GM21723 (cell line): ENCODE results near the gene ERMARD.

ENCODE experiments used
- ATAC-seq: cut with Tn5 transposase; IDR thresholded peaks from one replicate; pipeline ENCODE4 v1.9.1; 2021; ENCODE audit warnings: mild to moderate bottlenecking, moderate library complexity; ENCODE audit not compliant: unreplicated experiment

ERMARD gene

DNA sequence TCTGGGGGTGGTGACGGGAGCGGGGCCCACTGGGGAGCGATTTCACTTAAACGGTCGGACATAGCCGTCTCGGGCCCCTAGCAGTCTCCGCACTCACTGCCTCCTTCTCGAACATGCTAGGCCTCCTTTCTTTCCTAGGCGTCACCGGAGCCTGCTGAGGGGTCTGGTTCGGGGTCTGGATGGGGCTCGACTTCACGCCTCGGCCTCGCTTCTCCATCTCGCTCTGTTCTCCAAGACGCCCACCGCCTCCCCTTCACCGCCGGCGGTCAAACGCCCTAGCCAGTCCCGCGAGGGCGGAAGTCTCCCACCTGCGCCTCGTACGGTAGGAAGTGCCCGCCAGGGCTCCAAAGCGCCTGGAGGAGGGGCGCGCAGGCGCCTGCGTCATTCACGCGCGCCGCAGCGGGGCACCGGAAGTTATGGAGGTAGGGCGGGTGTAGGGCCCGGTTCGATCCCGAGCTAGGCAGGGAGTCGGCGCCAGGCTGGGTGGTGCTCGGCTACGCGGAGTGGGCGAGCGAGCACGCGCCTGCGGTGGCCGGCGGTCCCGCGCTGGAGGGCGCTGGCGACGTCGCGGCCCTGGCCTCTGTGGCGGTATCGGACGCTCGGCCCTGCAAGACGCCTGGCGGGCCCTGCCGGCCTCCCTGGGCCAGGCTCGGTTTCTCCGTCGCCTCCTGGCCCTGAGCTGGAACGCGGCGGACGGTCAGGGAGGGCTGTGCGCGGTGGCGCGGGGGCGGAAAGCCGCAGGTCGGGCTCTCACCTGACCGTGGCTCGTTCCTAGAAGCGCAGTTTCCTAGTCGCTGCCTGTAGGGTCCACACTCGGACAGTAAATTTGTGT, at the start of gene ERMARD, which contains the start of gene DYNLT2:
TSS of gene ERMARD (plus strand) at position 381 of the 832 bp plus-strand sequence. CDS start at position 417, 36 bp downstream.
TSS of gene DYNLT2 (minus strand) at position 331 of the 832 bp plus-strand sequence. CDS start at position 217, 114 bp downstream.
- peak; percentile 94 for ATAC-seq

DNA sequence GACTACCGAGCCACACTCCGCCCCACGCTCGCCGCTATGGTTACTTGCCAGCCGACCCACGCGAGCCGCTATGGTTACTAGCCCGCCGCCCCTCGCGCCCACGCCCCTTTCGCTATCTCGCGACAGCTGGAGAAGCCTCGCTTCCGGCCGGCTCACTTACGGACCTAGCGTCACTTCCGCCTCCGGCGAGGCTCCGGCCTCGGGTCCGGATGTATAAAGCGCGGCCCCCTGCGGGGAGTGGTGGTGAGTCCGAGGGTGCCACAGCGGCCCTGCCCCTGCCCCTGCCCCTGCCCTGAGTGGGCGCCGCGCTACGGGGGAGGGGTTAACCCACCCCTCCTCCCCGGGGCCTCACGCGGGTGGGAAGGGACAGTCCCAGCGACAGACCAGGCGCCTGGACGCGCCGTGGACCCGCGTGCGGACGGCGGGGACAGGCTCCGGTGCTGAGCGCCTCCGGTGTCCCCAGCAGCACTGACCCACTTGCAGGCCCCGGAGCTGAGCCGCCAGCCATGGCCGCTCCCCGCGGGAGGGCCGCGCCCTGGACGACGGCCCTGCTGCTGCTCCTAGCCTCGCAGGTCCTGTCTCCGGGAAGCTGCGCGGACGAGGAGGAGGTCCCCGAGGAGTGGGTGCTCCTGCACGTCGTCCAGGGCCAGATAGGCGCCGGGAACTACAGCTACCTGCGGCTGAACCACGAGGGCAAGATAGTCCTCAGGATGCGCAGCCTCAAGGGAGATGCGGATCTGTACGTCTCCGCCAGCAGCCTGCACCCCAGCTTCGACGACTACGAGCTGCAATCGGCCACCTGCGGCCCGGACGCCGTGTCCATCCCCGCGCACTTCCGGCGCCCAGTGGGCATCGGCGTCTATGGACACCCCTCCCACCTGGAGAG, 49.2 kb upstream of the ERMARD start, which contains the start of the genes C6orf120 and WDR27:
TSS of gene C6orf120 (plus strand) at position 173 of the 886 bp plus-strand sequence. CDS start at position 507, 334 bp downstream.
TSS of gene WDR27 (minus strand) at position 76 of the 886 bp plus-strand sequence. CDS start 13,024 bp downstream, outside the sequence.
- peak; percentile 93 for ATAC-seq

DNA sequence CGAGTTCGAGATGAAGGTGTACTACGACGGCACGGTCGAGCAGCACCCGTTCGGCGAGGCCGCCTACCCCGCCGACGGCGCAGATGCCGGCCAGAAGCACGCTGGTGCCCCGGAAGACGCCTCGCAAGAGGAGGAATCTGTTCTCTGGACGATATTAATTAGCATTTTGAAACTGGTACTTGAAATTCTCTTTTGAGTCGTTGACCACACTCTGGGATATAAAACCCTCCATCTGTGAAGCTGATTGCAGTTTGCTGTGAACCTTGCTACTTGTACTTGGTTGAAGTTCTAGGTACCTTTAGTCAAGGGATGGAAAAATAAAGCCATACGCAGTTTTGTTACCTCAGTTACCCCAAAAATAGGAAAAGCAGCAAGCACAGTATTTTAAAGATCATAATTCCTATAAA, 48.6 kb upstream of the ERMARD start:
- peak; percentile 12 for ATAC-seq

DNA sequence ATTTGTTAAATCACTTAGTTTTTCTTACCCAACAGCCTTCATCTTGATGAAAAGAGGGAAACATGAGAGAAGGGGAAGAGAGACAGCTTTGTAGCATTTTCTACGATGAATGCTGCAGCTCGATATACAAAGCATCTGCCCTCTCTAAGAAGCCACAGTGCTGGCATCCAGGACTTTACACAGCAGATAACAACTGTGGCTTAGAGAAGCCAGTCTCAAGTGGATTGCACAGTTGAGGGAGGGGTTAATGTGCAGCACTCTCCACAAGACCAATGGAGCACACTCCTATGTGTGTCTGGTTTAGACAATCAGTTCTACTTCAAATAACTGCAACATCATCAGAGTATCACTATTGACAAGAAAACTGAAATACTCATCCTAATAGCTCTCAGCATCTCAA, 43.6 kb upstream of the ERMARD start:
- ATAC-seq = no peak

DNA sequence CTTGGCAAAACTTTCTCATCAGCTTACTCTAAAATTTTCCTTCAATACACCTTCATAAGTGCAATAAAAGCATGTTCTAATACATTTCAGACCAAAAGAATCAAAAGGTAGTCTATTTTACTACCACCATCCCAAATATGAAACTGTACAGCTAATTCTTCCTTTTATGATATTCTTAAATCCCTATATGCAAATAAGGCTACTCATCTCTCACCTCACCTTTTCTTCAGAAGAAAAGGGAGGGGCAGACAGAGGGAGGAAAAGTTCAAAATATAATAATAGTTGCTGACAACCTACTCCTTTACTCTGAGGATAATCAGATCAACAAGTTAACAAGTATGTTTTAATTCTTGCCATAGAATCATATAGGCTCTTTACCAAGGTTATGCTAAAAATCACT, 42.1 kb upstream of the ERMARD start:
- ATAC-seq = peak; percentile 50

DNA sequence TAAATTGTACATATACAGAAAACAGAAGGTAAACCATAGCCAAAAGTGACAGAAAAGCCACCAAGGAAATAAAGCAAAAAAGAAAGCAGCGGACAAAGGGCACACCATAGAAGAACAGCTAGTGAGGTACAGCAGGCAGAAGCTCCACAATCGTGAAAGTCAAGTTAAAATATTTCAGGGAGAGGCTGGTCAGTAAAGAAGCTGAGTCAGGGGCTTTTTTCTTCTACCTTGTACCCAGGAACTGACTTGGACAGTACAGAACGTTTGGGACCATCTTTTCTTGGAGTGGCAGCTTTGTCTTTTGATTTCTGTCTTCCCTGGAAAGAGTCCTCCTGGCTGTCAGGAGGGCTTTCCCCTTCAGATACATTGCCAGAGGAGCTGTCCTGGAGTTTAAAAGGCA, 41.4 kb upstream of the ERMARD start:
- ATAC-seq = no peak

DNA sequence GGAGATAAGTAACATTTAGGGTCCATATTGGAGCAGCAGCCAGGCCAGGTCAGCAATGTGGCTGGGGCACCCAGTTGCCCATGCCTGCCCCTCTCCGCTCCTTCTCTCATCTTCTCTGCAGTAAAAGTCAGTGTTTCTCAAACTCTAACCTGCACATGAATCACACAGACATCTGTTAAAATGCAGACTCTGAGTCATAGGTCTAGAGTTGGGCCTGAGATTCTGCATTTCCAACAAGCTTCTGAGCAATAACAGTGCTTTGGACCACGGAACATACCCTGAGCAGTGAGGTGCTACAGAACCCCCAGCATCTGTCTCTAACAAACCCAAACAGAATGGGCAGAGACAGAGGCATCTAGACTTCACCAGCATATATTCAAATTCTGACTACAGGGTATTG, 37.2 kb upstream of the ERMARD start:
- no peak for ATAC-seq

DNA sequence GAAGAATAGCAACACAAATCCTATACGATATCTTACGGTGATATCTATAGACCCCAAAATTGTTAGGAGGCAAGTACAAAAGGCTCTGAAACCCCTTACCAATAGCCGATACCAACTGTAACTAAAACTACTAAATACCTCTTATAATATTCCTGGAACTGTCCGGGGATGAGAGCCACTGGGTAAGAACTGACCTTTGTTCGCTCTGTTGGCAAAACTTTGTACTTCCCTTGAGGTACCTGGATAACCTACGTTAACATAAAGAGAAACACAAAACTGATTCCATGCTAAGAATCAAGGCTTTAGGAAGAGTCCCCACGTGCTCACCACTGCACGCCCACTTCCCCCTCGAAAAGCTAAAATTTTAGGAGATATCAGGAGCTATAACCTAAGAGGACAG, 36.8 kb upstream of the ERMARD start:
- no peak for ATAC-seq

DNA sequence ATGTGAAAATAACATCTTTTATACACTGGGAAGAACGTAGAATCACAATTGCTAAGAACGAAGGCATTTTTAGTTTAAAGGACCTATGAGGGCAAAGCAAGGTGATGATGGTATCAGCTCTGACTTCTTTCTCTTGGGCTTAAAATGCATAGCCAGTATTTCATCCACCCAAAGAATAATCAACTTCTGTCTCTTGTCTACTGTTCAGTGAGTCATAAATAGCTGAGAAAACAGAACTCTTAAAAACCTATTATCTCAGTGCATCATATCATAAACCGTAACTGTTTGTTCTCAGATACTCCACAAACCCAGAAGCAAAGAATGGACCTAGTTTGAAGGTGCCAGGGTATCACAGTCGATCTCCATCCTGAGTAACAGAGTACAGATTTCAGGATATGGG, 32.3 kb upstream of the ERMARD start:
- ATAC-seq = no peak

DNA sequence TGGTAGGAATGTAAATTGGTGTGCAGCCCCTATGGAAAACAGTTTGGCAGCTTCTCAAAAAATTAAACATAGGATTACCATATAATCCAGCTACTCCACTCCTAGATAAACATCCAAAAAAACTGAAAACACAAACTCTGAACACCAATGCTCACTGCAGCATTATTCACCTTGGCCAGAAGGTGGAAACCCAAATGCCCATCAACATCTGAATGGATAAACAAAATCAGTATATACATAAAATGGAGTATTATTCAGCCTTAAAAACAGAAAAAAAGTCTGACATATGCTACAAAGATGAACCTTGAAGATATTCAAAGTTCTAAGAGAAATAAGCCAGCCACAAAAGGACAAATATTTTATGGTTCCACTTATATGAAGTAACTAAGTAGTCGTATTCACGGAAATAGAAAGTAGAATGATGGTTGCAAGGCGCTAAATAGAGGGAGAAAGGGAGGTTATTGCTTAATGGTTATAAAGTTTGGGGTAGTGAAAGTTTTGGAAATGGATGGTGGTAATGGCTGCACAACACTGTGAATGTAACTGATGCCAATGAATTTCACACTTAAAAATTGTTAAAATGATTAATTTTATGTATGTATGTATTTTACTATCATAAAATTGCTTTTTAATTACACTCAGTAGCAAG, 31.1 kb upstream of the ERMARD start:
- no peak for ATAC-seq

DNA sequence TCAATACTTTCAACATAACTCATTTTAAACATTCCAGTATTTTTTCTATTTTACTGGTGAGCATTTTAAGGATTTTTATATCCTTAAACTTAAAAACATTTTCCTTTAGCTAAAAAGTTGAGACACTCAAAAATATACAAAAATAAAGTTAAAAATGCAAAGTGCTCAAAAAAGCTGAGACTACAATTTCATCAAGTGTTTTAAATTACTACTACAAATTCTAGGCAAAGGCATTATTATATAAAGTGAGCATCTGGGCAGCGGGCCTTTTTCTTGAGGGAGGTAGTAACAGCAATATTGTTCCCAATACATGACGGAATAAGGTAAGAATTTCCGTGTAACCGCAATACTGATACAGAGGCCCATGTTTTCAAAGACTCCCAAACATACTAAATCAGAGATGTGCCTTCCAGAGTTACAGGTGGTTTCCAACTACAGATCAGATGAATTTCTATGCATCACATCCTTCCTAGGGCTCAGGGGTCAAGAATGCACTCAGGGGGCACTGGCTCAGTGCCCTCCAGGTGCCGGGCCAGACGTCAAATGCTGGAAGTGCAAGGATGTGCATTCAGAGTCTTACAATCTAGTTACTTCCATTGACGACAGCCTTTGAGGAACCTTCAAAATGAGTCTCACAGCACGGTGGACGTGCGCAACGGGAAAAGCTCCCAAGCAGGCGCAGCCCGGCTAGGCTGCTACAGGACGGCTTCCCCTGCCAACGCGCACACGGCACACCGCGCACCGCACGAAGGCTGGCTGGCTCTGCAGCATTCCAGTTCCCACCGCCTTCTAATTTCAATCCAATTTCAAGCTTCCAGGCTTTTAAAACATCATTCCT, 28.8 kb upstream of the ERMARD start:
- ATAC-seq = peak; percentile 32

DNA sequence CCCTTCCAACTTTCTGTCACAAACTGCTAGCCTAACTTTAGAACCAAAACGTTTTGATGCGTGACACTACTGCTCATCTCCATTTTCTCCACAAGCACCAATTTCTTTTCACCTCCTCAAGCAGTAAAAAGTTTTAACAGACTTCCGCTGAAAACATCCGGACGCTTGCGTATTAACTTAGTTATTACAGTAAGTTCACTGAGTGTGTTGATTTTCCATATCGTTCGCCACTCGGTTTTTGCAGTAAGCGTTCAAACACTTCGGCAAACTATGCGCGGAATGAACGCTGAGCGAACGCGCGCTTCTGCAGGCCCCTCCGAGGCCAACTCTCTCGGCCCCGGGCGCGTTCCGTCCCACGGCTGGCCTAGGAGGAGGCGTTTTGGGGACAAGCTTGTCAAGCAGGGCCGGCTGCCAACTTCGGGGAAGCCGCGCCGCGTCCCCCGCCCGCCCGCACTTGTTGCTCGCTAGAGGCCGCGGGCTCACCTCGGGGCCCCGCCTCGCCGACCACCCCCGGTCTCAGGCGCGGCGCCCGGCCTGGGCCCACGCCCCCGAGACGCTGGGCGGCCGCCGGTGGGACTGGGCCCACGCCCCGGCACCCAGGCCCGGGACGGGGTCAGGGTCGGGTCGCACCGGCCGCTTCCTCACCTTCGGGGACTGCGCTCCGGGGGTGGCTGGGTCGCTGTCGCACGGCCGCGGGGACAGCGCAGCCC, 28.1 kb upstream of the ERMARD start:
- ATAC-seq = peak; percentile 41

DNA sequence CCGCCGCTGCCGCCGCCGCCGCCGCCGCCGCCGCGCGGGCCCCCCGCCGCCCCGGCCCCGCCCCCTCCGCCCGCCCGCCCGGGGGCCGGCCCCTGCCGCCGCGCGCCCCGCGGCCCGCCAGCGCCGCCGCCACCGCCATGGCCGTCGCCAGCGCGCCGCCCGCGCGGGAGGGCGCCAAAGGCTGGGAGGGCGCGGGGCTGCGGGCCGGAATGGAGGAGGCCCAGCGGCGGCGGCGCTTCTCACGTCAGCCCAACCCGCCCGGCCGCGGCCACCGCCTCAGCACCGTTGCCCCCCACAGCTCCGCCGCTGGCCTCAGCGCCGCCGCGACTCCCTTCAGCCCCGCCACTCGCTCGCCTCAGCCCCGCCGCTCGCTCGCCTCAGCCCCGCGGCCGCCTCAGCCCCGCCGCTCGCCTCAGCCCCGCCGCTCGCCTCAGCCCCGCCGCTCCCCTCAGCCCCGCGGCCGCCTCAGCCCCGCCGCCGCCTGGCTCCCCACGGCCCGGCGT, 27.4 kb upstream of the ERMARD start:
- ATAC-seq = peak; percentile 49

DNA sequence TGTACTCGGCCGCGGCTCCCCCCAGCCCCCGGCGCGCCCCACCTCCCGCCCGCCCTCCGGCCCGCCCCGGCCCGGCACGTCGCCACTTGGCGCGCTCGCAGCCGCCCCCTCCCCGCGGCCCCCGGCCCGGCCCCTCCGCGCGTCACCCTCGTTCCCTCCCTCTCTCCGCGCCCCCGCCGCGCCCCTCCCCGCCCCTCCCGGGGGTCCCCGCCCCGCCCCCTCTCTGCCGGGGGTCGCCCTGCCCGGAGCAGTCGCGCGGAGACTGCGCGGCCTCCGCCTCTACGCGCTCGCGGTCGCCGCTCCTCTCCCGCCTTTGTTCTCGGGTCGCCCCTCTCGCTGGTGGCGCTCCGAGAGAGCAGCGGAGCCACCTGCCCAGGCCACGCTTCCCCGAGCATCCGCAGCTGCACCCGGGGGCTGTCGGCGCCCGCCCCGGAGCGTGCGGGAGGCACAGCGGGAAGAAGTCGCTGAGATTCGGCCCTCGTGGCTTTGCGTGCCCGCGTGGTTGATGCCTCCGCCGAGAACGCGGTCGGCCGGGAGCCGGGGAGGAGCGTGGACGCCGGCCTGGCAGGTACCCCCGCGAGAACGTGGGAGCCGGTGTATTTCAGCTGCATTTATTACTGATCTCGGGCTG, 26.8 kb upstream of the ERMARD start, which contains the start of gene PHF10:
TSS of gene PHF10 (minus strand) at position 7 of the 631 bp plus-strand sequence. CDS start 569 bp downstream, outside the sequence.
- peak; percentile 50 for ATAC-seq

DNA sequence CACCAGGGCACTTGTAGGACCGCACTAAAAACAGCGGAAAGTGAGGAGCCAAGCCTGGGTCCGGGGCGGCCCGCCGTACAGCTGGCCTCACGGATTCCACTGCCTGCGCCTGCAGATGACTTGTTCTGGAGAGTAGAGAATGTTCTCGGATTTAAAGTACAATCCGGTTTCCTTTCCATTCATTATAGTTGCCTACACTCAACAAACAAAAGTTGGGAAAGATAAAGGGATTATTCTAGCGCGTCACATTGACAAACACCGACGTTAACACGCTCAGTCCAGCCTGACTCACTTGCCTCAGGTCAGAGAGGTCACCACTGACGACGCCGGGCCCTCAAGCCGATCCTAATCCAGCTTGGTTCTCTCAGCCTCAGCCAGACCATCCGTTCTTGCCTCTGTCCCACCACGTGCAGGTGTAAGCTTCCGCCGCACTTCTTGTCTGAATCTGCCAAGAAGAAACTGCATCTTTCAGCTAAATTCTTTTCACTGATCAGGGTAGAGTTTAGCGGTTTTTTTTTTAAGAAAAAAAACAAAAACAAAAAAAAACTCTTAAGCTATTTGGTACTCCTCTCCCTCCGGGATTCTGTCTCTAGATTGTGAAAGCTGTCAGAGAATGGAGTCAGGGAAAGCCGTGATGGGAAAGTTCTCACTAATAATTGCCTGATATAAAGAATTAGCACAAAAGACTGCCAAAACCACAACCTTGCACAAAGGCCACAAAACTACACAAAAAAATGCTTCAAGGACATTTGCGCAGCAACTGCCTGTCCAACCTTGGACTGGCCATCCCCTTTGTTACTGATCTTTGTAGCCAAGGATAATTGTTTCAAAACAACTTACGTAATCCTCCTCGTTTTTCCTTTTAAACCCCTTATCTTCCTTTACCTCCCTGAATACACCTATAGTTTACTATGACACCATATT, 26.0 kb upstream of the ERMARD start:
- ATAC-seq = no peak

DNA sequence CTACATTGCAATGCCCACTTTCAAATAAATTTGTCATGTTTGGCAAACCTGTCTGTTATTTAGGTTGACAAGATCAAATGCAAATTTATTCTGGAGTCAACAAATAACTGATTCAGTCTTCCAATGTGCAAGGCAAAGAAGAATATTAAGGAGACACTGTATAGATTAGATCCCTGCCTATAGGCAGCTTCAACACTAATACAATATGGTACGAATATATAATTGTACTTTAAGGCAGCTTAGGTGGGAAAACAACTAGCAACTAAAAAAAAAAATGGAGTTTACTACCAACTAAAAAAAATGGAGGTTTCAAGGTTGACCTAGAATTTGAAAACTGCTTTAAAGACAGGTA, 25.4 kb upstream of the ERMARD start:
- no peak for ATAC-seq

DNA sequence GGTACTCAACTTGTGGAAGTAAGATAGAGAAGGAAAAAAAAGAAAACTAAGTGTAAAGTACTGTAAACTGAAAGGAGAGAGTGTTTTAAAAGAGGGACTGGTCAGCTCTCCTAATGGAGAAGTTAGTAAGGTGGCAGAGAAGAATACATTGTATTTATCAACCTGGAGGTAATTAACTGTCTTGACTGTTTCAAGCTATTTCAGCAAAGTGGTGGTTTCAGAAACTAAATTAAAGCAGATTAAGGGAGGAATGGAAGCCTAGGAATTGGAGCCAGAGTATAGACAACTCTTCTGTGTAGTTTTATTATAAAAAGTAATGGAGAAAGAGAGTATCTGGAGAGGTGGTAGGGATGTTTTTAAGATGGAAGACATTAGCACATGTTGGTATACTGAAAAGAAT, 24.5 kb upstream of the ERMARD start:
- no peak for ATAC-seq

DNA sequence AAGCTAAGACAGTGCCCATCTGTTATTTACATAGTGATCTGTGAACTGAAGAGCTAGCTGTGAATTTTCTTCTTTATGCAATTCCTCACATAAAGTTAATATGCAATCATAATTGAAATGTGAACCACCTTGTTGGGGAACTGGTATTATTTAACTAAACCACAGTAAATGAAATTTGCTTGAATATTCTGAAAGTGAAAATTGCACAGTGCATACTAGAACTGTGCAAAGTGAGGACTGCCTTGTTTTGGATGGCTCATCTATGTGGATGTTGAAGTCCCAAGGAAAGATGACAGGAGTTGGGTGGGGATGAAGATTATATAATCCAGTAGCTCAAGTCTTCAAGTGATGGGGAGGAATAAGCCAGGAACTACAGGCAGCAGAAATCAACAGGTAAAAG, 21.5 kb upstream of the ERMARD start:
- no peak for ATAC-seq
